GM21390 (cell line): ENCODE data around the gene UBE2G2.

Experiments
- ATAC-seq: cut with Tn5 transposase; IDR thresholded peaks from one replicate; pipeline ENCODE4 v1.9.1; 2021; ENCODE audit not compliant: unreplicated experiment

Gene UBE2G2

DNA sequence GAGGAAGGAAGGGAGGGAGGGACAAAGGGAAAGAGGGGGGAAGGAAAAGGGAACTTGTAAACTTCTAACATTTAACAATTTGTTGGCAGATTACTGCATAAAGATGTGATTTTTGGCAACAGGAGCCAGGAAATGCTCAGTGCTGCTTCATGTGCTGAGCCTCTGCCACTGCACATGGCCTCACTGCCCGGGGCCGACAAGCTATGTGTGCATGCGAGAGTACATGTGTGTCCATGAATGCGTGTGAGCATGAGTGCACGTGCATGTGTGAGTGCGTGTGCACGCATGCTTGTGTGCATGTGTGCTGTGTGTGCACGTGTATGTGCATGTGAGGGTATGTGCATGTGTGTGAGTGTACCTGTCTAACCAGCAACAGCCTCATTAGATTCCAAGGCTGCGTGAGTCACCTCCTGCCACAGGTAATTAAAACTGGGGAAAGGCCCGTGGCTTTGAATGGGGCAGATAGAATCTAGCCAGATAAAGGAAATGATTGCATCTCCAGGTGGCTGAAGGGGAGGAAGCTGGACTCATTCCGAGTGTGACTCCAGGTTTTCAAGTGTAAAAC, 48.9 kb downstream of the UBE2G2 start:
- ATAC-seq = no peak

DNA sequence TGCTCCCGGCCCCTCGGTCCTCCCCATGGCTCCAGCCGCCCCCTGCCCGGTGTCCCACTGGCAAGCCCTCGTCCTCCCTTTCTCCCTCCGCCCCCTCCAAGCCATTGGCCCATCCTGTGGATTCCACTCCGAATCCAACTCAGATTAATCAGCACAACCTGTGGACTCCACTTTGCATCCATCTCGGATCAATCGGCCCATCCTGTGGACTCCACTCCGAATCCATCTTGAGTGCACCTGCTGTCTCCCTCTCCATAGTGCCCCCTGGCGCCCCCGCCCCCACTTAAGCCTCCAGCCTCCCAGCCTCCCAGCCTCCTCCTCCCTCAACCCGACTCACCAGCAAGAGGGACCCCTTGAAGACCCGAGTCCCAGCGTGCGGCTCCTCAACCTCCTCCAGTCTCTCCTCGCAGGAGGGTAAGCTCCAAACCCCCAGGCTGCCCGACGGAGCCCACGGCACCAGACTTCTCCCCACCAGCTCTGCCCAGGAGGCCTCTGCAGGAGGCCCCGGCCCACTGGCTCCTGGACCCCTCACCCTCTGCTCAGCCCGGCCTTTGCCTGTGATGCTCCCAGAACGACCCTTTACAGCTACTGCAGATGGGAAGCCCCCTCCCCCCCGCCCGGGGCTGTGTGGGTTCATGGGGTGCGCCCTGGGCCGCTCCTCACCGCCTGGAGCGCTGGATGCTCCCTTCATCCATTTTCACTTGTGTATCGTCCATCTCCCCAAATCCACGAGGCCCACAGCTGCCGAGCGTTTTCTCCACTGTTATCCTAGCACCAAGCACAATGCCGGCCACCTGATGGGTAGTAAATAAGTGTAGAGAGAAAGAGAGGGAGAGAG, 49.6 kb downstream of the UBE2G2 start:
- ATAC-seq = no peak

DNA sequence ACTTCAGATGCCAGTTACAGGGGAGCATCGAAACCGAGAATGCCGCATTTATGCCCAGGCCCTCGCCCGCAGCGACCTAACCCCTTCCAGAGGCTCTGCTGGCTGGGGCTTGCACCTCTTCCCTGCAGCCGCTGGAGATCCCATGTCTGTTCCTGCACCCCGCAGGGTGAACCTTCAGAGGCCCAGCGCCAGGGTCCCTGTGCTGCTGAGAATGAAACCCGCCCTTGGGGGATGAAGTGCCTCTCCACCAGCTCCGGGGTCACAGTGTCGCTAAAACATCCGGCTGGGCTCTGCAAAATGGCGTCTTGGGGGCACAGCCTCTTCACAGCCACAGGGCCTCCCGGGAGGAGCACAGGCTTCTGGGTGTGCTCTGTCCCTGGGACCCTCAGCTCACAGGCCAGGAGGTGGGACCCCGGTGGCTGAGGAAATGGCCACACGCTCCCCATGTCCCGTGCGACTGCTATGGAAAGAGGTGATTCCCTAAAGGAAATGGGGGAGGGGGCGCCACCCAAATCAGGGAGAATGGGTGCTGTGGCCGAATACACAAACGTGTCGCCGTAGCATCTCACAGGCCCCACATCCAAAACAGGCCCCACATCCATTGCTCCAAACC, 50.3 kb downstream of the UBE2G2 start:
- ATAC-seq = no peak

DNA sequence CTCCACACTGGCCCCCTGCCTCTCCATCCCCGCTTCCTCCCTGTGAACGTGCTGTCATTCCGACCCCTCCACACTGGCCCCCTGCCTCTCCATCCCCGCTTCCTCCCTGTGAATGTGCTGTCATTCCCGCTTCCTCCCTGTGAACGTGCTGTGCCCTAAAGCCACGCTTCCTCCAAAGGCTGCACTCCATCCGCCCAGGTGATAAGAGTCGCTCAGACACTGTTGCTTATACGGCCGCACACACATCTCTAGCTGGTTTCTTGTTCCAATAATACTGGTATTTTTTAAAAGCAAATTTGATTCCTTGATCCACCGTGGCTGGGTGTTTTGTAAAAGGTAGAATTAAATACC, 51.0 kb downstream of the UBE2G2 start:
- no peak for ATAC-seq

DNA sequence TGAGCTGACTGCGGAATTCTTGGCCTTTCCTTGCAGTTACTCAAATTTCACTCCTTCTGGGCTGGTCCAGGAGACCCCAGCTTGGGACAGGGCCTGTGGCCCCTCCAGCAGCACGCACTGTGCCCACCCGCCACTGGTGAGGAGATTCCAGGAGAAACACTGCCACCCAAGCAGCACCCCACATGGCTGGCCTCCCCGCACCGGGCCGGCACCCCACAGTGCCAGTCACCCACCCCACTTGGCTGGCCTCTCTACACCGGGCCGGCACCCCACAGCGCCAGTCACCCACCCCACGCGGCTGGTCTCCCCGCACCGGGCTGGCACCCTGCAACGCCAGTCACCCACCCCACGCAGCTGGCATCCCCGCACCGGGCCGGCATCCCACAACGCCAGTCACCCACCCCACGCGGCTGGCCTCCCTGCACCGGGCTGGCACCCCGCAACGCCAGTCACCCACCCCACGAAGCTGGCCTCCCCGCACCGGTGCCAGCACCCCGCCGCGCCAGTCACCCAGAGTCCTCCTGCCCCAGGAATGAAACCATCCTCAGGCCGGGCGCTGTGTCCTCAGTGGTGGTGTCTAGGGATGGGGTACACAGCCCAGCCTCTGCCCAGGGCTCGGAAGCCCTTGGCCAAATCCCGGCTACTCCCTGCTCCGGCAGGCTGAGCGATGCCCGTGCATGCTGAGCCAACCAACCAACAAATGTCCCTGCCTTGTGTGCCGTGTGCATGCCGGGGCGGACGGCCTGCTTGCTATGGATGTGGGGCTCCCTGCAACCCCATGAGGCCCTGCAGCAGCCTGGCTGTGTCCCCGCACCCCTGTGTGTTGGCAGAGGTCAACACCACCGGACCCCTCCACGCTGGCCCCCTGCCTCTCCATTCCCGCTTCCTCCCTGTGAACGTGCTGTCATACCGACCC, 51.6 kb downstream of the UBE2G2 start:
- no peak for ATAC-seq

DNA sequence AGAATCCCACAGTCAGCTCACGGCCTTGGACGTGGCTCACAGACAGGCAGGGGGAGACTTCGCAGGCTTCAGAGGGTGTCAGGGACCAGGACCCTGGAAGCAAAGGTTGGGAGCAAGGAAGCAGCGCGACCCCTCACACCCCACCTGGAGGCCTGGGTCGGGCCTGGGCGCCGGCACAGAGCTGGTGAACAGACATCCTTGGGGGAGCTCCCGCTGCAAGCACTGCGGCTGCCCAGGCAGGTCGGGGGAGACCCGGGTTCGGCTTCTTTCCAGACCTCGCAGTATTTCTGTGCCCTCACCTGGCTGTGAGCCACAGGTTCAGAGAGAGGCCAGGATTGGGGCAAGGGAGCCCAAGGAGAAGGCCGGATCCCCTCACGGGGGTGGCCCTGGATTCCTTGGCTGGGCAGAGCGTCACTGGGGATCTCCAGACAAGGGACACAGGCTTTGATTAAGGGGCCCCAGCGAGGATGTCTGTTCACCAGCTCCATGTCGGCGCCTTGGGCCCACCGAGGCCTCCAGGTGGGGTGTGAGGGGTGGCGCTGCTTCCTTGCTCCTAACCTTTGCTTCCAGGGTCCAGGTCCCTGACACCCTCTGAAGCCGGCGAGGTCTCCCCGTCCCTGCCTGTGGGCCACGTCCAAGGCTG, 52.4 kb downstream of the UBE2G2 start:
- no peak for ATAC-seq

DNA sequence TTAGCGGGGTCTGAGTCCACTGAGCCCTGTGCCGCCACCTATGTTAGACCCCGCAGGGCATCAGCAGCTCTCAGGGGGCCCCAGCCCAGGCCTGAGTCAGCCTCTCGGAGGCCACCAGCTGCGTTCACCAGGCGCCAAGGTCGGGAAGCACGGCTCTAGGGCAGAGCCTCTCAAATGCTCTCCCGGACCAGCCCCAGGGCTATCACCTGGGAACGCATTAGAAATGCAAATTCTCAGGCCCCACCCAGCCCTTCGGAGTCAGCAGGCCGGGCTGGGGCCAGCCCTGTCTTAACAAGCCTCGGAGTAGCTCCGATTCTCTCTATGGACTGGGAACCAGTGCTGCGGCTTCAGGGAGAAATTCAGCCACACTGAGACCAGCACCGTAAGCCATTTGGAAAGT, 53.0 kb downstream of the UBE2G2 start:
- ATAC-seq = no peak

DNA sequence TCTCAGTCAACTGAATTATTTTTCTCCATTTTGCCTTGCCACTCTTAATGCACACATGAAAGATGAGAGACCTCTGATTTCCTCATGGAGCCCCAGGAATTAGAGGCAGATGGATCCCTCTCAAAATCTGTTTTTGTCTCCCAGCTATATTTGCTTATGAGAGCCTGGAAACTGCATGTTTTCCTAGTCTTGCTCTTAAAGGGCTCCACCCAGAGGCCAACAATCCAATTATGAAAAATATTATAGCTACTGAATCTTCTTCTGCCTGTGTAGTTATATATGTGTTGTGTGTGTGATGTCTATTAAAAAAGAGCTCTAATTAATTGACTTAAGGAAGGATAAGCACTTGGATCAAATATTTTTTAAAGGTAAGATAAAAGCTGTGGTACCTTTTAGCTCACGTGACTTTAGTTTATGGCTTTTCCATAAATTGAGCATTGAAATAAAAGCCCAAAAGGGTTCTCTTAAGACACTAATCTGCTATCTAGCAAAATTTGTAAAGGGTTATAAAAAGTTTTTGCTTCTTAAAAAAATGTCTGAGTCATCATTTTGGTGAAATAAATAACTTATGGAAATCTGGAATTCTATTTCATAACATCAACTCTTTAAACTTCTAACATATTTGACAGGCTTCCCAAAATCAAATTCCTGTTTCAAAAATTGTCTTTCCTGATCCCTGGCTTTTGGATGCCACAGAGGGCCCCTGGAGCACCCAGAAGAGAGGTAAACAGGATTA, 59.0 kb downstream of the UBE2G2 start:
- ATAC-seq = no peak

DNA sequence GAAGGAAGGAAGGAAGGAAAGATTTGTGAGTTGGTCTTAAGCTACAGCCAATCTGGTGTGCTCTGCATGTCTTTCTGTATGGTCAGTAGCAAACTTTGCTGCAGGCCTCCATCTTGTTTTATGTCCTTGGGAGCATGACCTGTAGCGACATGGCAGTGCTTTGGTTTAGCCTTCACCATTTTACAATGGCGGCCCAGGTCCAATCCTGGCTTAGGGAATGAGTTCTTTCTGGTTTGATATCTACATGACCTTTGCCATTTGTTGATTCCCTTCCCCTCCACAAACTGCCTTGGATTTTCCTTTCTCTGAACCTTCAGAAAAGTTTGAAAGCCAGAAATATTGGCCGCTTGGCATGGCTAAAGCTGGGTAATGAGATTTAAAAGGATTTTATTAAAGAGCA, 59.7 kb downstream of the UBE2G2 start:
- ATAC-seq = no peak

DNA sequence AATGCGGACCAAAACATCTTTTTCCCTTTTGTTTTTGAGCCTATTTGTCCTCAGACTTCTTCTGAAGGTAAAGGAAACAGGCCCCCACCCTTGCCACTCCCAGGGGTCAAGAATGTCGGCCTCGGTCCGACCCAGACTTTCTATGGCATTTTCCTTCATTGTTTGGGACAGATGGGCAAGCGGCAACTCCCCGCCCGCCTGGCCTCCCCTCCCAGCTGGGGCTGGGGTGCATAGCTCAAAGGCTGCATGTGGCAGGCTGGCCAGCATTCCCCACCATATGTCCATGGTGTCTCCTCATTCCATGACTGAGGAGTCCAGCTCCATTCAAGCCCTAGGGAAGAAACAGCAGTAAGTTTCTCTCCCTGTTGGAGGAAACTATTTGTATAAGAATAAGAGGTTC, 60.9 kb downstream of the UBE2G2 start:
- no peak for ATAC-seq

DNA sequence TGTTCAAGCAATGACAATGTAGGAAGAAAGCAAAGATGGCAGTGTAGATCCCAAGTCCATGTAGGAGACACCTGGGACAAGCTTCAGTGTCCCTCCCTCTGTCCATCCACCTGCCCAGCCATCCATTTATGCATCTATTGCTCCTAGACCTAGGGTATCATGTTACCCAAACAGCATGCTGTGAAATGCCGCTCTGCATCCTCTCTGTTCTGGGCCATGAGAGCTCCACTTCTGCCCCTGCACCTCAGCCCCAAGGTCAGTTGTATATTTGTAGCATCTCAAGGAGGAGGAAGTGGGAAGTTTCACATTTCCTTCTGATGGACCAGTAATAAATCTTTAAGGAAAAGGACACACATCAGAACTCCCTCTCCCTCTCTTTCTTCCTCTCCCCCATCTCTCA, 62.3 kb downstream of the UBE2G2 start:
- ATAC-seq = no peak

DNA sequence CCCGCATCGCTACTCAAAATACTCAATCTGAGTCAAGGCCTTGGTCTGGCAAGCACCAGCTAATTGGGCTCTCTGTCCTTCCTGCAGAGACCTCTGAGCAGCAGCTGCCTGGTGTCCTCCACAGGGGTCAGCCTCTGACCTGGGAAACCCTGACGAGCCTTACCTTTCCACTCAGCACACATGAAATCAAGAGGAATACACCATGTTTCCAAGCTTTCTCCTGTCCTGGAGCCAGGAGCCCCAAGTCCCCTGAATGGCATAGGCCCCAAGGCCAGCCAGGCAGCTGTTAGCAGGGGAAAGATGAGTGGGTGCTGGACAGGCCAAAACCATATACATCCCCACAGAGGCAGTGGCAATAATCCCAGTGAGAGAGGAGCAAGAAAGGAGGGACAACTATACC, 63.0 kb downstream of the UBE2G2 start:
- no peak for ATAC-seq

DNA sequence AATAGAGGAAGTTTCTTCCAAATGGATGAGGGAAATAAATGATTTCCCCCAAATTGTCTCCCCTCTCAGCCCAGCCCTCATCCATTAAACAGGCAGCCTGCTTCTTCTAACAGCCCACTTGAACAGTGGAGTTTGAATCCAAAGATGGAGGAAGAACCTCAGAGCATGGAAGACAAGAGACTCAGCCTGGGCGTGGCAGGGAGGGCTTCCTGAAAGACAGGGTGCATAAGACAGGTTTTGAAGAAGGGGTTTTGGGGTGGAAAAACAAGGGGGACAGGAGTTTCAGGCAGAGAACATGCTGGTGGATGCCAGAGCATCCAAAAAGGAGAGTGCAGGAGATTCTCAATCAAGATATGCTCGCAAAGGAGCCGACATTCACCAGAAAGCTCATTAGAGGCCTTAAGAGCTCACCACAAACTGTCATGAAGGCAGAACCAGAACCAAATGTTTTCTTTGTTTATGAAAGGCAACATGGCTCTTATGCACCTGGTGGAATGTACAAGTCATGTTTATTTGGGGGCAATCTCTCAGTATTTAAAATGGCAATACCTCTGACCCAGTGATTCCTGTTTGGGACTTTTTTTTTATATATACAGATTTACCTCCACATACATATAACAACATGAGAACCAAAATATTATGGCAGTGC, 63.8 kb downstream of the UBE2G2 start:
- no peak for ATAC-seq

DNA sequence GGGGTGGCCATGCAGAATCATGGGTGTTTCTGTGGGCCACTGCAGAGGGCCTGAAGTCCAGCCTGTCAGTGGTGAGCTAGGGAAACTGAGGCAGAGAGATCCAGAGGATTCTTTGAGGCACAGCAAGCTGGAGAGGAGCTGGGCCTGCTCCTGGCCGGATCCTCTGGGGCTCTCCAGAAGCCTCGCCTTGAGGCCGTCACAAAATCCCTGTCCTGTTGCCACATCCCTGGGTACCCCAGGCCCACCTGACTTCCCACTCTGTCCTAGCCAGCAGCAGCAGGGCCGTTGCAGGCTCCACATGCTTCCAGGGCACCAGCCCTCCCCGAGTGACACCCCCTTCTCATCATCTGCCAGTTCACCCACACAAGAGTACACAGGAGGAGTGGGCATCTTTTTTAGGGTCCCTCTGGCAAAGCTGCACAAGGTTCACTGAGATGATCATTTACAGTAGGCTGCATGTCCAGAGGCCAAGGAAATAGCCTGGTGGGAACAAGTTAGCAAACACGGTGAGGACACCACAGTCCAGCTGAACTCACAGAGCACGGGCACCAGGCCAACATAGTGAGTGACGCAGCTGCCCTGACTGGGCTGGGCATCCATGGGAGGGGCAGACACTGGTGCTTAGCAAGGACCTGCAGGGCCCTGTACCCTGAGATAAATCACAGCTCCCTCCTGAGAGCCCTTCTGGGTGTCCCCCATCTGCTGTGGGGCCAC, 65.2 kb downstream of the UBE2G2 start:
- ATAC-seq = no peak

DNA sequence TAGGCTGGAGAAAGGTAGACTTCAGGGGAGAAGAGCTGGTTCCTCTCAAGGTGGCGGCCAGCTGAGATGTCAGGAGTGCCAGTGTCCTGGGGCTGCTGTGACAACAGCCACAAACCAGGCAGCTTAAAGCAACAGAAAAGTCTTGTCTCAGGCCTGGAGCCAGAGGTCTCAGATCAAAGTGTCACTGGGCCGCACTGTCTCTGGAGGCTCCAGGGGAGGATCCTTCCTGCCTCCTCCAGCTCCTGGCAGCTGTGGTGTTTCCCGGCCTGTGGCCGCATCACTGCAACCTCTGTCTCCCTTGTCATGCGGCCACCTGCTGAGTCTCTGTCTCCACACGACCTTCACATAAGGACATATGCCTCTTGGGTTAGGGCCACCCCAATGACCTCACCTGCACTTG, 65.8 kb downstream of the UBE2G2 start:
- no peak for ATAC-seq

DNA sequence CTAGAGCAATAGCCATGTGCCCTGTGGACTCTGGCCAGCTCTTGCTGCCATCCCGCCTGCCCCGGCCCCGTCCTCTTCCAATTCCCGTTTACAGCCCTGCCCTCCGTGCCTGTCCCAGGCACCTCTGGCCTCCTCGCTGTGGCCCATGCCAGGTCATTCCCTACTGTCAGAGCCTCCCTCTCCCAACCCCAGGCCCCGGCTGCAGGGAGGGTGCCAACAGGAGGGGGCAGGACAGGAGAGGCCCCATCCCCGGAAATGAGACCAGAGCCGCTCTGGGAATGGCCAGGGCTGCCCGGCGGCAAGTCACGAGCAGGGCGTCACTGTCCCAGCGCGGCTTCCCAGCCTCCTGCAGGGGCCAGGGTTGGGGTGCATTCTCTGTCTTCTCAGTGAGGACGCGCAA, 66.8 kb downstream of the UBE2G2 start:
- ATAC-seq = no peak

DNA sequence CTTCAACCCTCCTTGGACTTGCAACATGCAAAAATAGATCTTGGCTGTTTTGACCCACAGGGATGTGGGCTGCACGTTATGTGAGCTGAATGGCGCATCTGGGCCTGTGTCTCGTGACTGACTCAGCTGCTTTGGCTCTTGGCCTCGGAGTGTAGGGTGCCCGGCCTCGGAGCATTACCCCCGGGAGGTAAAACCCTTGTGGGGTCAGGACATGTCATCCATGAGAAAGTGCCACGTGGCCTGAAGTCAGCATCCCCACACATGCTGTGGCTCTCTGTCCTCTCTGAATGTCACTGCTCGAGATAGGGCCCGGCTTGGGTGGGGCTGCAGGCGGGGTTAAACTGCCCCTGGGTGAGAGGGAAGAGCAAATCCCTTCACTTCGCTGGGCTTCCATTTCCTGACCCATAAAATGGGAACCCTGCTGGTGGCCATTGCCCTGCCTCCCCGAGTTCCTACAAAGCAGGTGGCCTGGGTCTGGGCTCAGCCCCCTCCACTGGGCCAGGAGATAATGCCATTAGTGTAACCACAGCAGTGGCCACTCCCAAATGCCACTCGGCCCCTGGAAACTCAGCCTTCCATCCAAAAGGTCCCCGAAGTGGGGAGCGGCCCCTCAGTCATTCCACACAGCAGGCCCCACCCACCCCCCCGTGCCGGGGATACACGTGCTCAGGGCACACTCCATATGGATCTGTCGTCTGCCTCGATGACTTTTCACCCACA, 67.4 kb downstream of the UBE2G2 start:
- ATAC-seq = no peak

DNA sequence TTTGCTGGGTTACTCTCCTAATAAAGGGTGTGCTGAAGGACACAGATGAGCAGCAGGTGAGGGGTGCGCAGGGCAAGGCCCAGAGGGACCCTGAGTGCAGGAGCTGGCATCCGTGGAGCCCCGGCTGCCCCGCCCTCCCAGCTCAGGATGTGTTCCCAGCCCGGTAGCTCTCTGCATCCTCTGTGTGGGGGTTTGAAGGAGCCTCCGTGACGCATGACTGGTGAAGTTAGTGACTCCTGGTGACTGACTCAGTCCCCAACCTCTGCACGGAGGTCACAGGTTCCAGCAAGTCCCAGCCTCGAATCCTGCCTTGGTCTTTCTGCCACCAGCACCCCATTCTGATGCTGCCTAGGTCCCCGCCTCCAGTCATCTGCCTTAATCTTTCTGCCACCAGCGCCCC, 68.7 kb downstream of the UBE2G2 start:
- no peak for ATAC-seq

DNA sequence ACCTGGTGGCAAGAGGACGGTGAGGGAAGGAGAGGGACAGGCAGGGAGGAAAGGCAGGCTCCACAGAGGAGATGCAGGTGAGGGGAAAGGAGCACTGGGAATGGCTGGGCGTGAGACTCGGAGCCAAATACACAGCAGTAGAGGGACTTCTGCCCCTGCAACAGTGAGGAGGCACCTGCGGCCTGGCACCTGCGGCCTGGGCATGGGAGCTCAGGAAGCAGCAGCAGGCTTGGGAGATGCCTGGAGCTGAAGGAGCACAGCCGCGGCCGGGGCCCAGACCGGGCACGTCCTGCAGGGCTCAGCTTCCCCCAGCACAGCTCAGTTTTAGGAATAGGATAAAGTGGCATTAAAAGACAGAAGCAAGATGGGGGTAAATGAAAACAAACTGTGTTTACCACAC, 69.4 kb downstream of the UBE2G2 start:
- ATAC-seq = no peak
